VCaP (cell line): Measurements from ENCODE around the gene ADISSP.

Experiments used
- H3K27ac ChIP-seq: fragments of 450-650 bp; 2 replicates; pipeline ENCODE4 v1.5.1; 2017
- TF ChIP-seq, protein P1 (sequence below): fragments of 450-650 bp; conservative IDR thresholded peaks from 2 replicates; pipeline ENCODE4 v1.5.1; 2017; ENCODE audit warnings: mild to moderate bottlenecking, moderate library complexity

The ADISSP gene

DNA sequence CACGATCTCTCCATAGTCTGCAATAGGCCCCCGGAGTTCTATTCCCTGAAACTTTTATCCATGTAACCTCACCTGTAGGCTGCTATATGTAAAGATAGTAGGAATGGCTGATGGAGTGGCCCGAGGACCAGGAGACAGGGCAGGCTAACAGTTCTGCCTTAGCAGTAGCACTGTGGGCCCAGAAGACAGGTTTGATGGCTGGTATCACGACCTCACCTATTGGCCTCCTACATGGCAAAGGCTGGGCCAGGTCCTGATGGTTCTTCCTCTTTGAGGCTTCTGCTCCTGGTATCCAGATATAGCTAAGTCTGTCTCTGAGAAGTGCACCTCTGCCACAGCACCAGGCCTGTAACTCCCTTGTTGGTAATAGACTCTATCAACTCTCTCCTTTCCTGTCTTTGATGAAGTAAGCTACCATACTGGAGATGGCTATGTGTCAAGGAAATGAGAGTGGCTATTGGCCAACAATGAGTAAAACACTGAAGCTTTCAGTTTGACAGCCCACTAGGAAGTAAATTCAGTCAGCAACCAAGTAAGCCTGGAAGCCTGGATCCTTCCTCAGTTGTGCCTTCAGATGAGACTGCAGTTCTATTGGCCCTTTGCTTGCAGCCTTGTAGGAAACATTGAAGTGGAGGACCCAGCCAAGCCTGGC is 8.0 kb upstream of the ADISSP start:
- TF ChIP-seq, protein P1, sequence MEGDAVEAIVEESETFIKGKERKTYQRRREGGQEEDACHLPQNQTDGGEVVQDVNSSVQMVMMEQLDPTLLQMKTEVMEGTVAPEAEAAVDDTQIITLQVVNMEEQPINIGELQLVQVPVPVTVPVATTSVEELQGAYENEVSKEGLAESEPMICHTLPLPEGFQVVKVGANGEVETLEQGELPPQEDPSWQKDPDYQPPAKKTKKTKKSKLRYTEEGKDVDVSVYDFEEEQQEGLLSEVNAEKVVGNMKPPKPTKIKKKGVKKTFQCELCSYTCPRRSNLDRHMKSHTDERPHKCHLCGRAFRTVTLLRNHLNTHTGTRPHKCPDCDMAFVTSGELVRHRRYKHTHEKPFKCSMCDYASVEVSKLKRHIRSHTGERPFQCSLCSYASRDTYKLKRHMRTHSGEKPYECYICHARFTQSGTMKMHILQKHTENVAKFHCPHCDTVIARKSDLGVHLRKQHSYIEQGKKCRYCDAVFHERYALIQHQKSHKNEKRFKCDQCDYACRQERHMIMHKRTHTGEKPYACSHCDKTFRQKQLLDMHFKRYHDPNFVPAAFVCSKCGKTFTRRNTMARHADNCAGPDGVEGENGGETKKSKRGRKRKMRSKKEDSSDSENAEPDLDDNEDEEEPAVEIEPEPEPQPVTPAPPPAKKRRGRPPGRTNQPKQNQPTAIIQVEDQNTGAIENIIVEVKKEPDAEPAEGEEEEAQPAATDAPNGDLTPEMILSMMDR, result no peak

DNA sequence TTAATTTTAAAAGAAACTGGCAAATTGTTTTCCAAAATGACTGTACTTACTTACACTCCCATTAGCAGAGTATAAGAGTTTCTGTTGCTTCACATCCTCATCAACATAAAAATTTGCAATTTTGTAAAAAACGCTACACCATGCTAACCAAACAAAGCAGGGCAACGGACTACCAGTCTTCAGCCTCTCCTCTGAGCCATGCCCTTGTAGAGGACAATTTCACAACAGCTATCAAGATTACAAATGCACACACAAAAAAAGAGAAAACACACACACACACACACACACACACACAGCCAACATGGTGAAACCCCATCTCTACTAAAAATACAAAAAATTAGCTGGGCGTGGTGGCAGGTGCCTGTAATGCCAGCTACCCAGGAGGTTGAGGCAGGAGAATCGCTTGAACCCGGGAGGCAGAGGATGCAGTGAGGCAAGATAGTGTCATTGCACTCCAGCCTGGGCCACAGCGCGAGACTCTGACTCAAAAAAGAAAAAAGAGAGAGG is 4.1 kb upstream of the ADISSP start:
- TF ChIP-seq, protein P1, result no peak

More for the DNA sequence above, 8.0 kb upstream of the ADISSP start:
- no peak overlapping the region for H3K27ac ChIP-seq

DNA sequence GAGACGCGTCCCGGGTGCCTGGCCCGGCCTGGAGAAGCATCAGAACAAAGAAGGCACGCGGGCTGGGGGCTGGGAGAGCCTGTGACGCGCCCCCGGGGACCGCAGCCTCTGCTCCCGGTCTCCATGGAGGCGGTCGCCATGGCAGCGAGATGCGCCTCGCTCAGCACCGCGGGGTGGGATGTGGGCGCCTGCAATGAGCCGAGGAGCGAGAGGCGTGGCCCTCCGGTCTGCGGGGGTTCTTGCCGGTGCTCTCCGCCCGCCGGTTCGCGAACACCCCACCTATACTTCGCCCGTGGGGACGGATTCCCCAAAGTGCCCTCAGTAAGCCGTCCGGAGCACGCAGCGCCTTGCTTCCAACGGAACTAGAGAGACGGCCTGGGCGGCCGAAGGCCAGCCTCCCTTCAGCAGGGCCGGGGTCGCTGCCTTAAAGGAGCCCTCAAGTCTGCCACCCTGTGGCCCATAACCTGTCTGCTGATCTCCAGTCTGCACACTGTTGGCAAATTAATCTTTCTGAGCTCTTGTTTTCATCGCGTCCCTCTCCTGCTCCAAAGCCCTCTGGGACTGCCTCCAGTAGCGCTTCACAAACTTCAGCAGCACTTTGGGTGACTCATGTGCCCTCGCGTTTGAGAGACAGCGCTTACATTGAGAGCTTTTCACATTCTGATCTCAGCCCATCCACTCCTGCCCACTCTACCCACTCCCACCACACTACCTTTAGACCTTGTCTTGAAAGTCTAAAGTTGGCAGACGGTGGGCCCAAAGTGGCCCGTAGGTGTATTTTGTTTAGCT is 983 bp upstream of the ADISSP start:
- TF ChIP-seq, protein P1, result peak; percentile 88
- peak overlapping the region; percentile 80 for H3K27ac ChIP-seq

More for the DNA sequence above, 4.1 kb upstream of the ADISSP start:
- H3K27ac ChIP-seq, result no peak overlapping the region

DNA sequence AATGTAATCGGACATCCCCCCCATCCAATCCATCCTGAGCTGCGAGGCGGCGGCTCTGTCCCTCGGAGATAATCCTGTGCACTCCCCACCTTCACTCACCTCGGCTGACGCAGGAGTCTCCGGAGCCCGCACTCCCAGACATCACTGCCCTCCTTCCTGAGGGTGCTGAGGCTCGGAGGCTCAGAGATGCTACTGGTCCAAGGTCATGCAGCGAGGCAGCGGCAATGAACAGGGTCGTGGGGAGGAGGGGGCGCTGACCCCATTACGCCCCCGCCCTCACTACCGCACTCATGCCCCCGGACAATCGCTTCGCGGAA is 485 bp downstream of the ADISSP start:
- TF ChIP-seq, protein P1, result no peak
- peak overlapping the region; percentile 80; the same call in 1 of the 2 replicates for H3K27ac ChIP-seq

DNA sequence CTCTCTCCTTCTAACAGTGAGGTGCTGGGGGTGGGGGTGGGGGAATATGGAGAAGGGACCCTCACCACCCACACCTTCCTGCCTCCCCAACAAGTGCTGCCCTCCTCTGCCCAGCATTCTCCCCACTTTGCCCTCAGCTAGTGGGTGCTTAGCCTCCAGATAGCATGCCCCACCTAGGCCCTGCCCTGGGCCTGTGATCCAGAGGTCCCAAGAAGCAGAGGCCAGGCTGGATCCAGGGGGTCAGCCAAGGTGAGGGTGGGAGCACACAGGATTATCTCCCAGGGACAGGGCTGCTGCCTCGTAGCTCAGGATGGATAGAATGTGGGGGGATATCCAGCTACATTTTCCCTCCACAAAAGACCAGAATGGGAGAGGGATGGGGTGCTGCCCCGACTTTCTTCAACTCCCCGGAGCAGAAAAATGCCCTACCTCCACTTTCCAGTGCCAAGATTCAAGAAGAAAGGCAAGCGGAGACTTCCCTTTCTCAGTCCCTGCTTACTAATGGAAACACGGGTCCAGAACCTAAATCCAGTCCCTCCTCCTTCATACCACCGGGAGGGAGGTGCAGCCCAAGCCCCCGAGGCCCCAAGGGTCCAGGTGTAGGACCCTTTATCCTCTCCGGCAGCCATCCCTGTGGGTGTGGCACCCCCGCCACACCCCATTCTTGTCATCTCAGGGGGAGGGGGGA is 987 bp downstream of the ADISSP start:
- H3K27ac ChIP-seq, result peak overlapping the region; percentile 80; the same call in 1 of the 2 replicates

DNA sequence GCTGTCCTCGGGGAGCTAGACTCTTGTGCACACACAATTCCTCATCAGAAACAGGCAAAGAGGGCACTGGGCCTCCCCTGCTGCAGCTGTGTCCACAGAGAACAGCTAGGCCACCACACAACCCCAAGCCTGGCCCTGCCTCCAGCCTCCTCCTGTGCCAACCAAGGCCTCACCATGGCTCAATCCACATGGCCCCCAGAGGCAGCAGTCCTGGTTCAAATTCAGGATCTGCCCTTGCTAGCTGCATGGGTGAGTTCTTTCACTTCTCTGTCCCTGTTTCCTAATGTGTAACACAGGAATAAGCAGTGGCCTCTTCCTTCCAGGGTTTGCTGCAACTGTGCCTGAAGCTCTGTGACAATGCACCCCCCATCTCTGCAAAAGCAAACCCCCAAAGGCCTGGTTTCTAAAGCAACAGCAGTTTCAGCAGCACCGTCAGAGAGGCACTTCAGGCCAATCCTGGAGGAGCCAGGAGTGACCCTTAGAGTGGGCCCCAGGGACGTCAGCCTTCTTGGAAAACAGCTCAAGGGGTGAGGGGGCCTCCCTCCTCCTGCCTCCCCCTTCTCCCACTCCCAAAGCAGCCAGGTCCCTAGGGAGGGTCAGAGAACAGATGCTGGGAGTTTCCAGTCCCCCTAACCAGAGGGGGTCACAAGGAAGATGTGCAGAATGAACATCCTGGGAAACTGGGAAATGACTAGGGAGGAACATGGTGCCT is 2.2 kb downstream of the ADISSP start:
- no peak overlapping the region for H3K27ac ChIP-seq
- TF ChIP-seq, protein P1, result no peak

More for the DNA sequence above, 987 bp downstream of the ADISSP start:
- TF ChIP-seq, protein P1, result no peak
